HG03520 (cell line): Measurements from ENCODE around the gene HAPLN2.
"Not testable (repeated sequence)": the region's sequence is repeated elsewhere in the genome, so short reads cannot be mapped to it uniquely, and the experiment has no call there.

Experiments
- ATAC-seq: cut with Tn5 transposase; IDR thresholded peaks from one replicate; pipeline ENCODE4 v1.9.1; 2021; ENCODE audit warnings: mild to moderate bottlenecking, moderate library complexity; ENCODE audit not compliant: unreplicated experiment

Gene HAPLN2

GRCh38 chr1:156618853-156619581 lies at the start of gene HAPLN2:
Gene HAPLN2 (plus strand): TSS chr1:156619415. CDS start chr1:156623491, 4,076 bp downstream.
- no peak for ATAC-seq

DNA sequence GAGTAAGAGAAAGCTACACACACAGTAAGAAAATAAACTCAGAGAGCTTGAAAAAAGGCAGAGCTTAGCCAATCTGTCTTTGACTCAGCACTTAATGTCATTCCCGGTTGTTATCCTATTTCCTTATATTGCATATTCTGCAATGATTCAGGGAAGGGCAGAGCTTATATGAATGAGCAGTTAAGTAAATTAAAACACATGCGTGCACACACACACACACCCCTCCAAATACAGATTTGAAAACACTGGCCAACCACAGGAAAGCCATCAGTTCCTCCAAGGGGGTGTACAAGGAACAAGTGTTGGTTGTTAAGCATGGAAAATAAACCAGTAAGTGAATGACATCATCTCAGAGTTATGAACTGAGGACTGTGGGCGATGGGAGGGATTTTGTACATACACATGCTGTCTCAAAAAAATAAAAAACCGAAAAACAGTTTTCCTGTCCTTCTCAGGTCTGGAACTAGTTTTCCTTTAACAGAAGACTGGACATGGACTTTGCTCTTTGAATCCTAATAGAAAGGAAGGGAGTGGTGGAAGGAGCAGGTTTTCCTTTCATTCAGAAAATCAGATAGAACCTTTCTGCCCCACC lies 47.9 kb upstream of the HAPLN2 start:
- no peak for ATAC-seq

- no peak for ATAC-seq
Observed at GRCh38 chr1:156571919-156572662, 47.1 kb upstream of the HAPLN2 start, which contains the start of gene IQGAP3. Gene IQGAP3 (minus strand): TSS chr1:156572565. CDS start chr1:156572529, 36 bp downstream.

DNA sequence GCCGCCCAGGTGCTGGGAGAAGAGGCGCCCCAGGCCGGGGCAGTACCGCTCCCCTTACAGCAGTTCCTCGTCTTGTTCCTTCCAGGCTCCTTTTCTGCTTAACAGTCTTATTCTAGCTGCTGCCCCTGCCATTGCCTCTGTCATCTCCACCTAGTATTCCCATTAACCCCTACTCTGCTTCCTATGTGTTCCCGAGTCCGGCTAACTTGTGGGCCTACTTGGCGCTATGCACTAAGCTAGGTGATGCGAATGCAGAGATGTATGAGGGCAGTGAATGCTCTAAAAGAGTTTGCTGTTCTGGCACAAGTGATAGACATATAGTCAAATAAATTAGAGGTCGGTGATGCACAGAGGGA lies 46.6 kb upstream of the HAPLN2 start:
- no peak for ATAC-seq

DNA sequence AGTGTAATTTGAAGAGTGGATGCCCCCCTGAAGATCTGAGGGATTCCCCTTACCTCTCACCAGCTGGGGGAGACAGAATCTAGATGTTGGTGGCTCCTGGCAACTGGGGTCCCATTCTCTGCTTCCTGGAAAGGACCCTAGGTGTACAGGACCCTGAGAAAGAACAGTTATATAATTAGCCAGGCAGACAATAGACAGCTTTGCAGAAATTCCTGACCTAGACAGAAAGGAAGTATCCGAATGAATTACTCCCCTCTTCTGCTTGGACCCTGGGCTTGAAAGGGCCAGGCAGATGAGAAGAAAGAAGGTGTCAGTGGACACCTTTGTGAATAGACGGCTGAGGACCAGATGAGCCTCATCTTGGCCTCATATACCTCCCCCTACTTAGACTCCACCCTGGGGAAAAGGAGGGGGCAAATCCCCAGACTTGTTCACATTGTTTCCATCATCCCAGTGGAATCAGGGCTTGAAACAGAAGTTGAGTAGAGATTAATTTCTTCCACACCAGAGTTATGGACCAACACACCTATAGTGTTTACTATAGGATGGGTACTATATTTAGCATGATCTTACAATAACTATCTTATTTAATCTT lies 45.1 kb upstream of the HAPLN2 start:
- no peak for ATAC-seq

- ATAC-seq: no peak
Observed at GRCh38 chr1:156577550-156577949, 41.7 kb upstream of the HAPLN2 start.

GRCh38 chr1:156578055-156578454 lies 41.2 kb upstream of the HAPLN2 start:
- ATAC-seq: no peak

DNA sequence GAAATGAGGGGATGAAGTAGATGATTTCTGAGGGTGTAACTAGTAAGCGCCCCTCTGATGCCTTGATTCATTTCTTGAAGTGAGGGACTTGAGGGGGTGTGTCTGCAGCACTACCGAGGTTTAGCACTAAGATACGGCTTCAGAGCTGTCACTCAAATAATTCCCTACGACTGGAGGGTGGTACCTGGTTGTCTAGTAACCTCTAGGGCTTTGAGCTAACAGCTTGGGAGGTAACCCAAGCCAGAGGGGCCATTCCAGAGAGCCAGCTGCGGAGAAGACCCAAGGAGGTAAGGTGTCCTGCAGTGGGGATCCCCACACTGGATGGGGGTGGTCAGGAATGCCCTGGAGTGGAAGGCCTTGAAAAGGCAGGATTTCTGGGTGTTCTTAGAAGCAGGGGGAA lies 39.7 kb upstream of the HAPLN2 start, which contains the start of gene TTC24:
Gene TTC24 (plus strand): TSS at position 252 of the 400 bp plus-strand sequence. CDS start 1,642 bp downstream, outside the sequence.
- no peak for ATAC-seq

DNA sequence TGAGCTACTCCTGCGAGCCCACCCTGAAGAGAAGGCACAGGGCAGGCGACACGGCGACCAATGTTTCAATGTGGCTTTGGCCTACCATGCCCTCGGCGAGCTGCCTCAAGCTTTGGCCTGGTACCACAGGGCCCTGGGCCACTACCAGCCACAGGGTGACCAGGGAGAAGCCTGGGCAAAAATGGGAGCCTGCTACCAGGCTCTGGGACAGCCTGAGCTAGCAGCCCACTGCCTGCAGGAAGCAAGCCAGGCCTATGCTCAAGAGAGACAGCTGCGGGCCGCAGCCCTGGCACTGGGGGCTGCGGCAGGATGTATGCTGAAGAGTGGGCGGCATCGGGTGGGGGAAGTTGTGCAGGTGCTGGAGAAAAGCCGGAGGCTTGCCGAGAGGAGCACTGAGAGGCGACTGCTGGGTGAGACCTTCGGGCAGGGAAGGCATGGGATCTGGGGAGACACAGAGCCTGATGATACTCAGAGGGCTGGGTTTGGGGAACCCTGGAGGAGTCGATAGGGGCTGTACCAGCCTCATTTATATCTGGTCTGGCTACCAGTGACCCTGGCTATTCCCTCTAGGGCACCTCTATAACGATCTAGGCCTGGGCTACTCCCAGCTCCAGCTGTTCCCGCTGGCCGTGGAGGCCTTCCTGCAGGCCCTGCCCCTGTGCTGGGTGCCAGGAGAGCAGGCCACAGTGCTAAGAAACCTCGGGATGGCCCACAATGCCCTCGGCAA lies 37.4 kb upstream of the HAPLN2 start:
- no peak for ATAC-seq

- no peak for ATAC-seq
Observed at GRCh38 chr1:156582388-156583017, 36.7 kb upstream of the HAPLN2 start.

DNA sequence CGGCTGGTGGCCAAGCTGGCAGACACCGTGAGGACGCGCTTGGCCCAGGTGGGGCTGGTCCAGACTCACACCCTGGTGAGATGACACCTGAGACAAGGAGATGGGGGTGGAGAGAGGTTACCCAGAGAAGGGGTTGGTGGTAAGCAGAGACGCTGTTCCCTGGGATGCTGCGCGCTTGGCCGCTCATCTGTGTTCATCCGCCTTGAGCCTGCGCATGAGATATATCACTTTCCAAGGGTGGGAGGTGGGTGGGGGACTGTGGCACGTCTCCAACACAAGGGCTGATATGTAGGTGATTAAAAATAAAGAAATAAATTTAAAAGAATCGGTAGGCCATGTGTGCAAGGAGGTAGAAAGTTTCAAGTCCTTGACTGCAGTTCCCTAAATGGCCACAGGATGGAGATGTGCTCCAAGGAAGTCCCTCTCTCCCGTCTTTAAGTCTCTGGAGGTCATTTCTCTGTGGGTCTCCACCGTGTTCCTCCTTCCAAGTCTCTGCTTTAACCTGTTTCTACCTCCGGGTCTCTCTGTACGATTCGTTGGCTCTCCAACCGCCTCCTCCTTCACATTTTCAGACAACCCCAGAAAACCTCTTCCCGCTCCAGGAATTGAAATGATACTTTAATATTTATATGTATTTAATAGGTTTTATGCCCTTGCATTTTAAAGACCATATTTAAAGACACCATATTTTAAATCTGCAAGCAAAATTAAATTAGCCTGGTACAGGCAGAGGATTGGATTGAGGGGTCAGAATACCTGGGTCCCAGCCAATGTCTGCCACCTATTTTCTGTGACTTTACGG lies 35.2 kb upstream of the HAPLN2 start:
- no peak for ATAC-seq

- ATAC-seq: no peak
Observed at GRCh38 chr1:156584813-156585212, 34.4 kb upstream of the HAPLN2 start.

DNA sequence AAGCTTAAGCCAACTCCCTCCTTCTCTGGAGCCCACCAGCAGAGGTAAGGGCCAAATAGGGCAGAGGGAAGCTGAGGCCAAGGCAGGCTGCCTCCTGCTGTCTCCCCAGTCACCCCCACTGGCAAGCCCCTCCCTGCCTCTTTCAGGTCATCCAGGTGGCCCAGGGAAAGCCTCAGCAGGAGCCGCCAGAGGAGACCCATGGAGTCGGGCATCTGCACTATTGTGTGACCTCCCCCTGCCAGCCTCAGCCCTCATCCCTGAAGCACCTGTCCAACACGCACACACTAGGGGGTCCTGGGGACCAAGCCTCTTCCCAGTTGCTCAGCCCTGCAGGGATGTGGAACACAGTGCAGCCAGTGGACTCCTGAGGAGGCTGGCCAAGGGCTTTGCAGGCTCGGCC lies 32.9 kb upstream of the HAPLN2 start:
- no peak for ATAC-seq

DNA sequence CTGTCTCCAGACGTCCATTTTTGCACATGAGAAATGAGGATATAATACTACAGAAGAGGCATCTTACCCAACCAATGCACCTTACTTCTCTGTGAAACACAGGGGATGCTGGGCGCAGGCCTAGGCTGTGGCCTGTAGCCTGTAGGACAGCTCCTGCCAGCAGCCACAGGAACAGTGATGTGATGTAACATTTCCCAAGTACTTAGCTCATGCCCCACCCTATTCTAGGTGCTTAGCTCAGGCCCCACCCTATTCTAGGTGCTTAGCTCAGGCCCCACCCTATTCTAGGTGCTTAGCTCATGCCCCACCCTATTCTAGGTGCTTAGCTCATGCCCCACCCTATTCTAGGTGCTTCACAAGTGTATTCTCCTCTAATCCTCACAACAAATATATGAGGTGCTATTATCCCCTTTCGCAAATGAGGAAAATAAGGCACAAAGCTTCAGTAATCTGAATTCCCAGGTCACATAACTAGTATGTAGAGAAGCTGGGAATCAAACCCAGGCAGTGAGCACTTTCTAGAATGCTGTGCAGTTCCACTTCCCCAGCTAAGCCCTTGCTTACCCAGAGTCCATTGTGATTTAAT lies 32.2 kb upstream of the HAPLN2 start:
- no peak for ATAC-seq

DNA sequence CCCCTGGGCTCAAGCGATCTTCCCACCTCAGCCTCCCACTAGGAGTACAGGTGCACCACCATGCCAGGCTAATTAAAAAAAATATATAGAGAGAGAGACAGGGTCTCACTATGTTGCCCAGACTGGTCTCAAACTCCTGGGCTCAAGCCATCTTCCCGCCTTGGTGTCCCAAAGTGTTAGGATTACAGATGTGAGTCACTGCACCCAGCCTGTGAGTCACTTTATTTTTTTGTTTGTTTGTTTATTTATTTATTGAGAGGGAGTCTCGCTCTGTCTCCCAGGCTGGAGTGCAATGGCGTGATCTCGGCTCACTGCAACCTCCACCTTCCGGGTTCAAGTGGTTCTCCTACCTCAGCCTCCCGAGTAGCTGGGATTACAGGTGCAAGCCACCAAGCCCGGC lies 31.3 kb upstream of the HAPLN2 start:
- not testable (repeated sequence) for ATAC-seq

DNA sequence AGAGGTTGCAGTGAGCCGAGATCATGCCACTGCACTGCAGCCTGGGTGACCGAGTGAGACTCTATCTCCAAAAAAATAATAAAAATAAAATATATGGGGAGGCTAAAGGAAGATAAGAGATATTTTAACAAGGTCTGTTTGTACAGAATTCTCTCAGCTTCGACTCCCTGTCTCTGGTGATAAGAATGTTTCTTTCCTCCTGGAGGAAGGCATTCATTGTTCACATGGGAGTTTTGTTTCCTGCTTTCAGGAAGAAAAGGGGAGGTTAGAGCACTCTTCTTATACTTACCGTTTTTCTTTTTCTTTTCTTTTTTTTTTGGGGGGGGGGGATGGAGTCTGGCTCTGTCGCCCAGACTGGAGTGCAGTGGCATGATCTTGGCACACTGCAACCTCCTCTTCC lies 29.7 kb upstream of the HAPLN2 start:
- no peak for ATAC-seq

DNA sequence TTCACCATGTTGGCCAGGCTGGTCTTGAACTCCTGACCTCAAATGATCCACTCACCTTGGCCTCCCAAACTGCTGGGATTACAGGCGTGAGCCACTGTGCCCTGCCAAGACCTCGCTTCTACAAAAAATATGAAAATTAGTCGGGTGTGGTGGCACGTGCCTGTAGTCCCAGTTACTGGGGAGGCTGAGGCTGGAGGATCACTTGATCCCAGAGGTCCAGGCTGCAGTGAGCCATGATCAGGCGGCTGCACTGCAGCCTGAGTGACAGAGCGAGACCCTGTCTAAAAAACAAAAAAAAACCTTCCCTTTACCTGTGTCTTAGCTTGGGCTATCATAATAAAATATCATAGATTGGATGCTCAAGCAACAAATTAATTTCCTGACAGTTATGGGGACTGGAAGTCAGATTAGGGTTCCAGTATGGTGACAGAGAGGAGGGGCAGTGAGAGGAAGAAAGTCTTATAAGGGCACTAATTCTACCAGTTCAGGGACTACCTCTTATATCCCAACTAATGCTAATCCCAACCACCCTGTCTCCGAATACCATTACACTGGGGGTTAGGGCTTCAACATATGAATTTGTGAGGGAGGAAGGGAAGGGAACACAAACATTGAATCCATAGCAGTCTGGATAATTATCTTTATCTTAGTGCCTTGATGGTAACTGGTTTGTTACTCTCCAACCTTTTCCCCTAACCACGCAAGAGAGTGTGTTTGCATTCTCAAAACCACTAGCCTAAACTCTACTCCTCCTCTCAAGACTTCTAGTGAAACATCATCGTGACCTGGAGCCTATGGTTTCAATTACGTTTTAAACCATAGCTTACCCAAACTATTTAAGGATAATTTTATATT lies 28.7 kb upstream of the HAPLN2 start:
- ATAC-seq: no peak

DNA sequence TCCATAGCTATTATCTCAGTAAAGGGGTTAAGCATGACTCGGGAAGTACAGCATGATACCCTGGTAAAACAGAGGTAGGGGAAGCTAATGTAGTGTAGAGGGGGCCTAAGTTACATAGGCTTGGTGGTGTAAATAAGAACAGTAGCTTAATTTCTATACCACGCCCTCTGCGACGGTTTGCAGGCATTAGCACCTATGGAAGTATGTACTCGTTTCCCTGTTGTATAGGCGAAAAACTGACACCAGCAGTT lies 28.1 kb upstream of the HAPLN2 start:
- peak; percentile 13 for ATAC-seq
